AG10803 (cell line): ENCODE measurements around the gene ZIC4.

Source experiments
- DNase-seq: peaks from one replicate; pipeline ENCODE4 v3.0.0; 2010; ENCODE audit warnings: low read depth
- H3K4me3 ChIP-seq: 2 replicates; pipeline ENCODE4 v1.5.1; 2011; ENCODE audit warnings: mild to moderate bottlenecking, low read length, control low read depth
- CTCF ChIP-seq: conservative IDR thresholded peaks from 2 replicates; pipeline ENCODE4 v1.5.1; 2011; ENCODE audit warnings: mild to moderate bottlenecking, low read length, control low read depth, inconsistent platforms

Gene ZIC4

GRCh38 chr3:147404000-147404799 is 2.1 kb downstream of the ZIC4 start:
- no peak overlapping the region for H3K4me3 ChIP-seq
- no peak for DNase-seq
- TF ChIP-seq CTCF = no peak

- H3K4me3 ChIP-seq = no peak overlapping the region
- TF ChIP-seq CTCF = no peak
- no peak for DNase-seq
Measured at GRCh38 chr3:147403511-147403910, 2.8 kb downstream of the ZIC4 start.

GRCh38 chr3:147402159-147402558 is 4.2 kb downstream of the ZIC4 start:
- DNase-seq = no peak
- TF ChIP-seq CTCF = no peak
- H3K4me3 ChIP-seq = no peak overlapping the region

- no peak for DNase-seq
- H3K4me3 ChIP-seq = no peak overlapping the region
- no peak for TF ChIP-seq CTCF
Measured at GRCh38 chr3:147401421-147401820, 4.9 kb downstream of the ZIC4 start.

- DNase-seq = no peak
- H3K4me3 ChIP-seq = no peak overlapping the region
- no peak for TF ChIP-seq CTCF
Measured at GRCh38 chr3:147400999-147401398, 5.3 kb downstream of the ZIC4 start.

GRCh38 chr3:147400111-147400510 is 6.2 kb downstream of the ZIC4 start:
- no peak overlapping the region for H3K4me3 ChIP-seq

More at GRCh38 chr3:147400111-147400510, 6.2 kb downstream of the ZIC4 start:
- no peak for TF ChIP-seq CTCF
- DNase-seq = peak; percentile 37
